Mesenchymal stem cell (in vitro differentiated cells and primary cell): ENCODE data around the gene FAAP100.
A peak's percentile ranks its signal among the peaks of the same experiment; 100 is the strongest.

Source experiments
- DNase-seq: peaks from one replicate; pipeline ENCODE4 v3.0.0-alpha.2; 2013
- H2AFZ ChIP-seq: one replicate; pipeline ENCODE4 v1.6.1; 2013; ENCODE audit warnings: low read depth, mild to moderate bottlenecking, control low read depth, inconsistent platforms, low read length, moderate library complexity
- H2AK5ac ChIP-seq: 2 replicates; pipeline ENCODE4 v1.6.1; 2013; ENCODE audit warnings: low read length, moderate library complexity, mild to moderate bottlenecking, inconsistent platforms; ENCODE audit not compliant: severe bottlenecking
- H2BK120ac ChIP-seq: one replicate; pipeline ENCODE4 v1.6.1; 2013; ENCODE audit warnings: low read depth, mild to moderate bottlenecking, inconsistent platforms, low read length, moderate library complexity
- H2BK12ac ChIP-seq, 2 experiments: one replicate each; pipeline ENCODE4 v1.6.1; 2013; ENCODE audit warnings: inconsistent platforms in 2 of 2, low read length in 2 of 2, mild to moderate bottlenecking in 2 of 2, moderate library complexity in 2 of 2, control low read depth in 1 of 2
- H2BK15ac ChIP-seq: one replicate; pipeline ENCODE4 v1.6.1; 2013; ENCODE audit warnings: mild to moderate bottlenecking, low read depth, inconsistent platforms; ENCODE audit not compliant: poor library complexity, severe bottlenecking
- H2BK5ac ChIP-seq: 2 replicates; pipeline ENCODE4 v1.6.1; 2013; ENCODE audit warnings: low read depth, mild to moderate bottlenecking, low read length, control low read depth, inconsistent platforms; ENCODE audit not compliant: poor library complexity, severe bottlenecking
- H3K14ac ChIP-seq, 2 experiments: one replicate each; pipeline ENCODE4 v1.6.1; 2013; ENCODE audit warnings: inconsistent platforms in 2 of 2, low read length in 2 of 2, control low read depth in 1 of 2, mild to moderate bottlenecking in 1 of 2, moderate library complexity in 1 of 2
- H3K18ac ChIP-seq, 2 experiments: one replicate each; pipeline ENCODE4 v1.6.1; 2013; ENCODE audit warnings: inconsistent platforms in 2 of 2, low read length in 2 of 2, control low read depth in 1 of 2, low read depth in 1 of 2, mild to moderate bottlenecking in 1 of 2
- H3K23ac ChIP-seq, 2 experiments: one replicate each; pipeline ENCODE4 v1.6.1; 2013; ENCODE audit warnings: inconsistent platforms in 2 of 2, low read length in 2 of 2, mild to moderate bottlenecking in 2 of 2, moderate library complexity in 2 of 2, control low read depth in 1 of 2
- H3K27ac ChIP-seq: 2 replicates; pipeline ENCODE4 v1.5.1; 2013; ENCODE audit warnings: mild to moderate bottlenecking, moderate library complexity, low read length, control low read depth, inconsistent platforms; ENCODE audit not compliant: poor library complexity, severe bottlenecking
- H3K27me3 ChIP-seq, 2 experiments: 2 replicates each; pipeline versions ENCODE4 v1.6.1 to v1.7.0; 2013; ENCODE audit warnings: low read length in 2 of 2, mild to moderate bottlenecking in 2 of 2, moderate library complexity in 2 of 2, control low read depth in 1 of 2, inconsistent platforms in 1 of 2; ENCODE audit not compliant: control insufficient read depth in 1 of 2, insufficient read depth in 1 of 2
- H3K36me3 ChIP-seq, 2 experiments: 2 replicates each; pipeline versions ENCODE4 v1.6.1 to v1.7.0; 2013; ENCODE audit warnings: low read length in 2 of 2, control low read depth in 1 of 2, inconsistent platforms in 1 of 2, low read depth in 1 of 2, mild to moderate bottlenecking in 1 of 2; ENCODE audit not compliant: insufficient read depth in 2 of 2, control insufficient read depth in 1 of 2
- H3K4ac ChIP-seq, 2 experiments: one replicate each; pipeline ENCODE4 v1.6.1; 2013; ENCODE audit warnings: inconsistent platforms in 2 of 2, low read length in 2 of 2, mild to moderate bottlenecking in 2 of 2, moderate library complexity in 2 of 2, control low read depth in 1 of 2, low read depth in 1 of 2
- H3K4me1 ChIP-seq: 2 replicates; pipeline ENCODE4 v1.6.1; 2013; ENCODE audit warnings: low read depth, low read length, control low read depth; ENCODE audit not compliant: control insufficient read depth, insufficient read depth
- H3K4me2 ChIP-seq: 2 replicates; pipeline ENCODE4 v1.6.1; 2013; ENCODE audit warnings: low read length, mild to moderate bottlenecking, inconsistent platforms; ENCODE audit not compliant: poor library complexity, severe bottlenecking
- H3K4me3 ChIP-seq, 2 experiments: 2 replicates each; pipeline versions ENCODE4 v1.5.1 to v1.7.0; 2013; ENCODE audit warnings: low read length in 2 of 2, mild to moderate bottlenecking in 2 of 2, control low read depth in 1 of 2, low read depth in 1 of 2; ENCODE audit not compliant: insufficient read depth in 1 of 2
- H3K79me1 ChIP-seq: replicated peaks from 2 replicates; pipeline ENCODE4 v1.6.1; 2013; ENCODE audit warnings: mild to moderate bottlenecking, control low read depth, low read length, inconsistent platforms; ENCODE audit not compliant: poor library complexity, severe bottlenecking
- H3K9ac ChIP-seq: 2 replicates; pipeline ENCODE4 v1.7.0; 2013; ENCODE audit warnings: mild to moderate bottlenecking, low read length, moderate library complexity
- H3K9me3 ChIP-seq: 2 replicates; pipeline ENCODE4 v1.7.0; 2013; ENCODE audit warnings: mild to moderate bottlenecking, low read length; ENCODE audit not compliant: control insufficient read depth
- H4K8ac ChIP-seq: one replicate; pipeline ENCODE4 v1.6.1; 2013; ENCODE audit warnings: inconsistent platforms, mild to moderate bottlenecking, low read length, moderate library complexity
- H4K91ac ChIP-seq: one replicate; pipeline ENCODE4 v1.6.1; 2013; ENCODE audit warnings: mild to moderate bottlenecking, low read length, inconsistent platforms
- WGBS: methylation state at CpG from one replicate; pipeline ENCODE4 v1.1.7; 2013; ENCODE audit warnings: mixed read lengths; 5-methylcytosine and 5-hydroxymethylcytosine counted together

The FAAP100 gene

GRCh38 chr17:81576621-81577277, 24.6 kb upstream of the FAAP100 start:
- peak overlapping the region in 1 of 2 experiments; percentile 14 for H3K14ac ChIP-seq
- peak; percentile 79 for DNase-seq
- WGBS: 27% methylated on average over 17 of the region's 17 CpGs
- peak overlapping the region in 1 of 2 experiments; percentile 48 for H3K4ac ChIP-seq
- H3K23ac ChIP-seq: no peak overlapping the region
- peak overlapping the region; percentile 19 for H4K91ac ChIP-seq
- H2BK120ac ChIP-seq: peak overlapping the region; percentile 27
- peaks cover 46 to 60% of the 10 kb centered on the region in 2 experiments for H3K36me3 ChIP-seq
- peaks cover 18% of the 10 kb centered on the region for H3K79me1 ChIP-seq
- H4K8ac ChIP-seq: peak overlapping the region; percentile 79
- peak overlapping the region; percentile 78 to 86 for H3K18ac ChIP-seq
- H3K4me3 ChIP-seq: peak overlapping the region in 1 of 2 experiments; percentile 70
- H3K27ac ChIP-seq: peak overlapping the region; percentile 89
- H3K9ac ChIP-seq: peak overlapping the region; percentile 80
- no peaks in the 10 kb centered on the region for H3K9me3 ChIP-seq
- H3K27me3 ChIP-seq: no peaks in the 10 kb centered on the region
- peaks cover 56% of the 10 kb centered on the region for H3K4me1 ChIP-seq
- H2AFZ ChIP-seq: no peak overlapping the region
- H2AK5ac ChIP-seq: peak overlapping the region; percentile 76
- peak overlapping the region; percentile 35 for H3K4me2 ChIP-seq
- H2BK5ac ChIP-seq: peak overlapping the region; percentile 75
- H2BK15ac ChIP-seq: peak overlapping the region; percentile 53
- H2BK12ac ChIP-seq: peak overlapping the region in 1 of 2 experiments; percentile 78

DNA sequence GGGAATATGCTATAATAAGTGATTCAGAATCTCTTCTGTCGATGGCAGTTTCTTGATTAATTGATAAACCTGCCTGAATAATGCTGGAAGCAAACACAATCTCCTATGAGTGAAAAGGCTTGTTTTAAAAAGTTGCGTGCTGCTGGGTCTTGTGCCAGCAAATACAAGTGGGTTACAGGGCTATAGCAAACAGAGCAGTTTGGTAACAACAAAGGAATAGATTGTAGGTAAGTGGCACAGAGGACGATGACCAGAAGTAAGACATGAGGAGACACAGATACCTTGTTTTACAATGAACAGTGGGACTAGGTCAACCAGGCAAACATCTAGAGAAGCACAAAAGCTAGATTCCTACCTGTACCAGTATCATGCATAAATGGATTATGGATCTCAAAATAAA, 23.7 kb upstream of the FAAP100 start:
- H3K27ac ChIP-seq: peak overlapping the region; percentile 88
- no peak overlapping the region for H2BK12ac ChIP-seq
- no peak overlapping the region for H2AK5ac ChIP-seq
- H3K18ac ChIP-seq: no peak overlapping the region
- no peak overlapping the region for H3K14ac ChIP-seq
- peaks cover 52% of the 10 kb centered on the region for H3K4me1 ChIP-seq
- WGBS: 95% methylated on average over 2 of the region's 3 CpGs
- H3K9ac ChIP-seq: peak overlapping the region; percentile 80
- H4K91ac ChIP-seq: no peak overlapping the region
- H3K23ac ChIP-seq: no peak overlapping the region
- no peak for DNase-seq
- H3K79me1 ChIP-seq: peaks cover 22% of the 10 kb centered on the region
- peak overlapping the region in 1 of 2 experiments; percentile 70 for H3K4me3 ChIP-seq
- no peak overlapping the region for H4K8ac ChIP-seq
- no peak overlapping the region for H3K4ac ChIP-seq
- H3K9me3 ChIP-seq: no peaks in the 10 kb centered on the region
- H2BK5ac ChIP-seq: no peak overlapping the region
- H2AFZ ChIP-seq: no peak overlapping the region
- H3K36me3 ChIP-seq: peaks cover 50 to 65% of the 10 kb centered on the region in 2 experiments
- H3K4me2 ChIP-seq: no peak overlapping the region
- H2BK15ac ChIP-seq: no peak overlapping the region
- no peak overlapping the region for H2BK120ac ChIP-seq
- no peaks in the 10 kb centered on the region for H3K27me3 ChIP-seq

GRCh38 chr17:81574643-81574956, 22.4 kb upstream of the FAAP100 start:
- H3K36me3 ChIP-seq: peaks cover 54 to 77% of the 10 kb centered on the region in 2 experiments
- no peak overlapping the region for H3K18ac ChIP-seq
- no peak overlapping the region for H3K23ac ChIP-seq
- 90% methylated on average over 8 of the region's 8 CpGs for WGBS
- H2BK120ac ChIP-seq: no peak overlapping the region
- H3K27ac ChIP-seq: no peak overlapping the region
- peak overlapping the region in 1 of 2 experiments; percentile 35 for H3K4ac ChIP-seq
- H4K8ac ChIP-seq: no peak overlapping the region
- no peak overlapping the region for H2BK12ac ChIP-seq
- no peak overlapping the region for H3K14ac ChIP-seq
- no peak overlapping the region for H4K91ac ChIP-seq
- peaks cover 43% of the 10 kb centered on the region for H3K4me1 ChIP-seq
- no peak overlapping the region for H3K4me3 ChIP-seq
- H3K4me2 ChIP-seq: no peak overlapping the region
- no peak for DNase-seq
- H3K9ac ChIP-seq: no peak overlapping the region
- no peak overlapping the region for H2AFZ ChIP-seq
- H2BK5ac ChIP-seq: no peak overlapping the region
- no peaks in the 10 kb centered on the region for H3K9me3 ChIP-seq
- H3K79me1 ChIP-seq: peaks cover 28% of the 10 kb centered on the region
- peak overlapping the region; percentile 79 for H2AK5ac ChIP-seq
- no peaks in the 10 kb centered on the region for H3K27me3 ChIP-seq
- H2BK15ac ChIP-seq: no peak overlapping the region

- Histone ChIP-seq H3K27me3 (no peaks in the 10 kb centered on the region), H3K4me2 (no peak overlapping the region), H3K9ac (peak overlapping the region; percentile 6), H2BK15ac (no peak overlapping the region), H3K9me3 (no peaks in the 10 kb centered on the region), H3K18ac (no peak overlapping the region), H2BK5ac (peak overlapping the region; percentile 1), H3K14ac (no peak overlapping the region), H3K4ac (peak overlapping the region in 1 of 2 experiments; percentile 35), H3K27ac (no peak overlapping the region), H3K4me3 (no peak overlapping the region), H4K91ac (no peak overlapping the region), H2AFZ (no peak overlapping the region), H2BK12ac (no peak overlapping the region), H4K8ac (peak overlapping the region; percentile 19), H2BK120ac (no peak overlapping the region), H3K23ac (no peak overlapping the region), H3K36me3 (peaks cover 55 to 77% of the 10 kb centered on the region in 2 experiments), H2AK5ac (peak overlapping the region; percentile 79), H3K4me1 (peaks cover 42% of the 10 kb centered on the region), H3K79me1 (peaks cover 33% of the 10 kb centered on the region)
- WGBS: 92% methylated on average over 16 of the region's 17 CpGs
- no peak for DNase-seq
Measured at GRCh38 chr17:81573794-81574642, 21.9 kb upstream of the FAAP100 start.
